Ishikawa (cell line): Measurements from ENCODE around the gene BTRC.

Experiments
- CEBPB ChIP-seq: IDR thresholded peaks from 2 replicates; pipeline ENCODE4 v1.6.1; 2012
- CREB1 ChIP-seq: IDR thresholded peaks from 2 replicates; pipeline ENCODE4 v1.6.1; 2012; ENCODE audit warnings: low read depth
- EGR1 ChIP-seq: IDR thresholded peaks from 2 replicates; pipeline ENCODE4 v1.6.1; 2012
- EP300 ChIP-seq: IDR thresholded peaks from 2 replicates; pipeline ENCODE4 v1.6.1; 2012; ENCODE audit warnings: borderline replicate concordance
- FOXM1 ChIP-seq: IDR thresholded peaks from 2 replicates; pipeline ENCODE4 v1.6.1; 2012; ENCODE audit warnings: low read depth, borderline replicate concordance
- MAX ChIP-seq: IDR thresholded peaks from 2 replicates; pipeline ENCODE4 v1.6.1; 2012
- NFIC ChIP-seq: IDR thresholded peaks from 2 replicates; pipeline ENCODE4 v1.6.1; 2012
- RAD21 ChIP-seq: IDR thresholded peaks from 2 replicates; pipeline ENCODE4 v1.6.1; 2012; ENCODE audit warnings: low read depth
- REST ChIP-seq: IDR thresholded peaks from 2 replicates; pipeline ENCODE4 v1.6.1; 2012; ENCODE audit warnings: low read depth, mild to moderate bottlenecking
- TAF1 ChIP-seq: IDR thresholded peaks from 2 replicates; pipeline ENCODE4 v1.6.1; 2012; ENCODE audit warnings: low read depth, mild to moderate bottlenecking
- TCF12 ChIP-seq: IDR thresholded peaks from 2 replicates; pipeline ENCODE4 v1.6.1; 2012; ENCODE audit warnings: low read depth
- TEAD4 ChIP-seq: IDR thresholded peaks from 2 replicates; pipeline ENCODE4 v1.6.1; 2012
- USF1 ChIP-seq: IDR thresholded peaks from 2 replicates; pipeline ENCODE4 v1.6.1; 2012
- YY1 ChIP-seq: IDR thresholded peaks from 2 replicates; pipeline ENCODE4 v1.6.1; 2012; ENCODE audit warnings: low read depth
- ZBTB7A ChIP-seq: IDR thresholded peaks from 2 replicates; pipeline ENCODE4 v1.6.1; 2012; ENCODE audit warnings: low read depth

BTRC gene

GRCh38 chr10:101559596-101560297 is 205.8 kb downstream of the BTRC start:
- no peak for TF ChIP-seq YY1
- no peak for TF ChIP-seq EGR1
- TF ChIP-seq REST, result no peak
- no peak for TF ChIP-seq USF1
- no peak for TF ChIP-seq CEBPB
- no peak for TF ChIP-seq FOXM1
- TF ChIP-seq CREB1, result no peak
- no peak for TF ChIP-seq ZBTB7A
- no peak for TF ChIP-seq EP300
- no peak for TF ChIP-seq TCF12
- TF ChIP-seq NFIC, result no peak
- no peak for TF ChIP-seq RAD21
- TF ChIP-seq TEAD4, result no peak

GRCh38 chr10:101560298-101561067 is 206.5 kb downstream of the BTRC start:
- TF ChIP-seq NFIC, result no peak
- TF ChIP-seq TAF1, result no peak
- TF ChIP-seq REST, result no peak
- no peak for TF ChIP-seq YY1
- no peak for TF ChIP-seq EP300
- TF ChIP-seq CREB1, result no peak
- no peak for TF ChIP-seq FOXM1
- TF ChIP-seq USF1, result no peak

GRCh38 chr10:101561068-101561915 is 207.3 kb downstream of the BTRC start:
- no peak for TF ChIP-seq YY1
- TF ChIP-seq TEAD4, result no peak
- TF ChIP-seq NFIC, result no peak

- TF ChIP-seq MAX, result no peak
Observed at GRCh38 chr10:101562231-101562630, 208.3 kb downstream of the BTRC start.

GRCh38 chr10:101563007-101563406 is 209.0 kb downstream of the BTRC start:
- TF ChIP-seq CREB1, result no peak
- no peak for TF ChIP-seq USF1
- TF ChIP-seq EGR1, result no peak
- no peak for TF ChIP-seq ZBTB7A
- TF ChIP-seq TEAD4, result no peak
- TF ChIP-seq TAF1, result no peak
- TF ChIP-seq MAX, result no peak
